Breast epithelium (tissue), 3 donors: ENCODE data around the gene PLSCR1.

Source experiments
- CTCF ChIP-seq, 3 donors: fragments of 450-650 bp; IDR thresholded peaks; one replicate each; pipeline ENCODE4 v1.5.1; 2016 to 2017; ENCODE audit warnings: antibody characterized with exemption in 3 of 3, mild to moderate bottlenecking in 3 of 3, moderate library complexity in 3 of 3
- POLR2A ChIP-seq: fragments of 450-650 bp; IDR thresholded peaks from one replicate; pipeline ENCODE4 v1.6.1; 2016; ENCODE audit warnings: antibody characterized with exemption, mild to moderate bottlenecking, moderate library complexity

GRCh38 chr3:146498002-146498736 is 46.2 kb downstream of the PLSCR1 start:
- TF ChIP-seq POLR2A: no peak
- TF ChIP-seq CTCF (IDR thresholded peaks at IDR 0.05): no peak
